GM19035 (cell line): ENCODE data around the gene FAM180B.

ENCODE experiments used
- ATAC-seq: cut with Tn5 transposase; IDR thresholded peaks from one replicate; pipeline ENCODE4 v1.9.1; 2021; ENCODE audit not compliant: unreplicated experiment

Gene FAM180B

GRCh38 chr11:47566149-47566698 is 20.3 kb upstream of the FAM180B start:
- ATAC-seq, result peak; percentile 6

- ATAC-seq, result no peak
Measured at GRCh38 chr11:47569646-47570045, 16.8 kb upstream of the FAM180B start.

- no peak for ATAC-seq
Measured at GRCh38 chr11:47570651-47571356, 15.7 kb upstream of the FAM180B start.

- ATAC-seq, result no peak
Measured at GRCh38 chr11:47571357-47571729, 15.1 kb upstream of the FAM180B start.

GRCh38 chr11:47571895-47572294 is 14.6 kb upstream of the FAM180B start:
- ATAC-seq, result no peak

- ATAC-seq, result no peak
Measured at GRCh38 chr11:47572715-47573255, 13.7 kb upstream of the FAM180B start.

GRCh38 chr11:47573321-47573720 is 13.2 kb upstream of the FAM180B start:
- no peak for ATAC-seq

- no peak for ATAC-seq
Measured at GRCh38 chr11:47577460-47578041, 8.9 kb upstream of the FAM180B start.

GRCh38 chr11:47578524-47579494 is 7.7 kb upstream of the FAM180B start, which contains the start of the genes KBTBD4 and NDUFS3:
TSS of gene KBTBD4 (minus strand) at chr11:47578970. CDS start at chr11:47578951, 19 bp downstream.
TSS of gene NDUFS3 (plus strand) at chr11:47579074. CDS start at chr11:47579092, 18 bp downstream.
- ATAC-seq, result peak; percentile 95

GRCh38 chr11:47583844-47584243 is 2.6 kb upstream of the FAM180B start:
- no peak for ATAC-seq

GRCh38 chr11:47587039-47587716 is 700 bp downstream of the FAM180B start:
- no peak for ATAC-seq

GRCh38 chr11:47587723-47588326 is 1.3 kb downstream of the FAM180B start:
- ATAC-seq, result no peak

GRCh38 chr11:47589118-47589517 is 2.6 kb downstream of the FAM180B start:
- no peak for ATAC-seq

GRCh38 chr11:47589584-47589976 is 3.1 kb downstream of the FAM180B start:
- ATAC-seq, result no peak

- ATAC-seq, result no peak
Measured at GRCh38 chr11:47589977-47590861, 3.7 kb downstream of the FAM180B start.

- ATAC-seq, result no peak
Measured at GRCh38 chr11:47591764-47592163, 5.3 kb downstream of the FAM180B start.

GRCh38 chr11:47592251-47592650 is 5.8 kb downstream of the FAM180B start:
- no peak for ATAC-seq

GRCh38 chr11:47592970-47593369 is 6.5 kb downstream of the FAM180B start:
- ATAC-seq, result no peak

- ATAC-seq, result no peak
Measured at GRCh38 chr11:47593492-47593933, 7.0 kb downstream of the FAM180B start.
